Measurements from ENCODE around the gene UBE2L5. TPM values are rescaled to one million over a fixed set of nuclear protein-coding genes. Genes with fewer than 3 reads are reported as not detected.

Gene UBE2L5
- total RNA-seq, 2 donors from 2014 or later, result 0.18 to 5.2 TPM

DNA sequence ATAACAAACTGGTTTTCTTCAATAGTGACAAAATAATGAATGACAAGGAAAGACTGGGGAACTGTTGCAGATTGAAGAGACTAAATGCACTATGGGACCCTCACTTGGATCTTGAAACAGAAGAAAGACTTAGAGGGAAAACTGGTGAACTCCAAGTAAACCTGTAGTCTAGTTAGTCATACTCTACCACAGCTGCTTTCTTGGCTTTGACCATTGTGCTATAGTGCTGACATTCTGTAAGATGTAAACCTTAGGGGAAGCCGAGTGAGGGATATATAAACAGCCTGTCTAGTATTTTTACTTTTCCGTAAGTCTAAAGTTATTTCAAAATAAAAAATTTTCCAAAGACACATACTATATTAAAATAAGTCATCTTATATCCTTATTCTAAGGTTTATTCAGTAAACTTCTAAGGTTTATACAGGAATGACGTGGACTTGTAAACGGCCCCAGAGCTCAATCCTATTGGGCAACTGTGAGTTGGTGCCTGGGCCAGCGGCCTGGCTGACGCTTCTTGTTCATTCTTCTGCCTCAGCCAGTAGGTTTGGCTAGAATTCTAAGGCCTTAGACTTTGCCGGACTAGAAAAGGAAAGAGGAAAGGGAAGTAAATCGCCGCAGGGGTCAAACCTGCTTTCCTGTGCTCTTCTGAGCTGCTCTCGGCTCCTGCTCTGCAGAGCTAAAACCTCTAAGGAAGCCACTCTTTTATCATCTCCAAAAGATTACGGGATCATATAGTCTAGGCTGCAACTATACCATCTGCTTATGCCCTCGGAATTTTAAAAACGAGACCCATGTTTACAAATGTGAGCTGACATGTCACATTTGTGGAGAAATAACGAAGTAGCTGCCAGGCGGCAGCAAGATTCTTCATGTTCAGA is 33.6 kb upstream of the UBE2L5 start:
- DNase-seq (ENCODE audit: low spot score), result peak; percentile 68
- H3K27ac ChIP-seq, result peak overlapping the region; percentile 72 to 78
- no peaks in the 10 kb centered on the region for H3K36me3 ChIP-seq

GRCh38 chr13:30391956-30392680 is 30.2 kb upstream of the UBE2L5 start:
- intact Hi-C loops (cut with DNase I), result loop anchor here (10.0 kb wide), 1 partner anchor 73 kb away; the partner anchor contains the start of gene HMGB1
- Histone ChIP-seq H3K36me3 (no peaks in the 10 kb centered on the region), H3K4me3 (no peak overlapping the region), H3K4me1 (replicated peaks) (no peaks in the 10 kb centered on the region), H3K27me3 (replicated peaks; ENCODE audit: insufficient read depth) (no peaks in the 10 kb centered on the region), H3K9me3 (no peaks in the 10 kb centered on the region), H3K27ac (no peak overlapping the region)
- no peak for TF ChIP-seq POLR2AphosphoS5 (IDR thresholded peaks at IDR 0.05)
- no peak for TF ChIP-seq CTCF (IDR thresholded peaks at IDR 0.05)
- TF ChIP-seq POLR2A (IDR thresholded peaks at IDR 0.05), result no peak
- 89% methylated on average over 9 of the region's 9 CpGs for WGBS
- DNase-seq (ENCODE audit: low spot score), result no peak

More for the DNA sequence above, 33.6 kb upstream of the UBE2L5 start:
- no peaks in the 10 kb centered on the region for H3K4me1 ChIP-seq (replicated peaks)
- 21% methylated on average over 15 of the region's 15 CpGs for WGBS
- intact Hi-C loops (cut with DNase I), result no loop called here
- H3K9me3 ChIP-seq, result no peaks in the 10 kb centered on the region
- no peak overlapping the region for H3K4me3 ChIP-seq
- H3K27me3 ChIP-seq (replicated peaks; ENCODE audit: insufficient read depth), result no peaks in the 10 kb centered on the region
- TF ChIP-seq POLR2AphosphoS5 (IDR thresholded peaks at IDR 0.05) (no peak), CTCF (IDR thresholded peaks at IDR 0.05) (no peak), POLR2A (IDR thresholded peaks at IDR 0.05) (no peak)

DNA sequence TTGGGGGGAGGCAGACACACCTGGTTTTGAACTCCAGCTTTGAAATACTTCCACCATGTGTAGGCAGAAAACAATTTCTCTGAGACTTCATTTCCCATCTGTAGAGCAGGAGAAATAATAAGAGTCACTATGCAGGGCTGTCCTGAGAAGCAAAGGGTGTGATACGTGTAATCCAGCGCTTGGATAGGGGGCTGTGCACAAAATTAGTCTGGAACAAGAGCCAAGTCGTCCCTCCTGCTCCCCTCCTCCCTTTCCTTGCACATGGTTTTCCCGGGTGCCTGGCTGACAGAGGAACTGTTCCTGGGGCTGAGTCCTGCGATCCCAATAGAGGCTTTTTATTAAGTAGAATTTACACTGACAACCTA is 29.6 kb upstream of the UBE2L5 start:
- Histone ChIP-seq H3K4me1 (replicated peaks) (no peaks in the 10 kb centered on the region), H3K27me3 (replicated peaks; ENCODE audit: insufficient read depth) (no peaks in the 10 kb centered on the region), H3K27ac (no peak overlapping the region), H3K36me3 (no peaks in the 10 kb centered on the region), H3K9me3 (no peaks in the 10 kb centered on the region), H3K4me3 (no peak overlapping the region)
- intact Hi-C loops (cut with DNase I), result loop anchor here (10.0 kb wide), 1 partner anchor 72 kb away; the partner anchor contains the start of gene HMGB1
- DNase-seq (ENCODE audit: low spot score), result no peak
- 51% methylated on average over 5 of the region's 5 CpGs for WGBS
- TF ChIP-seq POLR2AphosphoS5 (IDR thresholded peaks at IDR 0.05), result no peak
- no peak for TF ChIP-seq POLR2A (IDR thresholded peaks at IDR 0.05)
- no peak for TF ChIP-seq CTCF (IDR thresholded peaks at IDR 0.05)

- no peak for DNase-seq (ENCODE audit: low spot score)
- H3K4me3 ChIP-seq, result peak overlapping the region; percentile 38 to 49
- under 1% methylated on average over 7 of the region's 7 CpGs for WGBS
- intact Hi-C loops (cut with DNase I), result loop anchor here (2.0 to 10.0 kb wide), 2 partner anchors 70 to 82 kb away; partner anchors contain the start of gene HMGB1
- H3K36me3 ChIP-seq, result no peaks in the 10 kb centered on the region
- H3K27ac ChIP-seq, result peak overlapping the region; percentile 95 to 96
- H3K27me3 ChIP-seq (replicated peaks; ENCODE audit: insufficient read depth), result no peaks in the 10 kb centered on the region
- no peaks in the 10 kb centered on the region for H3K9me3 ChIP-seq
- no peak for TF ChIP-seq POLR2A (IDR thresholded peaks at IDR 0.05)
- no peak for TF ChIP-seq CTCF (IDR thresholded peaks at IDR 0.05)
- no peak for TF ChIP-seq POLR2AphosphoS5 (IDR thresholded peaks at IDR 0.05)
- no peaks in the 10 kb centered on the region for H3K4me1 ChIP-seq (replicated peaks)
Observed at GRCh38 chr13:30394751-30395191, 27.5 kb upstream of the UBE2L5 start.

Measured in prostate gland (tissue), 2 donors.